ENCODE measurements around the gene CBFA2T3. TPM values are rescaled to one million over a fixed set of nuclear protein-coding genes. Genes with fewer than 3 reads are reported as not detected.

Gene CBFA2T3
- total RNA-seq, 2 donors from 2014 or later: 3.2 to 4.4 TPM

GRCh38 chr16:88962478-88963152 lies 14.4 kb downstream of the CBFA2T3 start:
- ATAC-seq: no peak
- DNase-seq: no peak
- H3K4me1 Mint-ChIP-seq: peaks cover 13% of the 10 kb centered on the region
- no peaks in the 10 kb centered on the region for H3K9me3 ChIP-seq (ENCODE audit: control insufficient read depth, low read length, poor library complexity, severe bottlenecking)
- no peak overlapping the region for H3K4me3 Mint-ChIP-seq
- H3K27me3 Mint-ChIP-seq: peaks cover 46% of the 10 kb centered on the region
- H3K36me3 Mint-ChIP-seq (ENCODE audit: low read depth): peaks cover 9% of the 10 kb centered on the region
- no peak overlapping the region for H3K27ac Mint-ChIP-seq

DNA sequence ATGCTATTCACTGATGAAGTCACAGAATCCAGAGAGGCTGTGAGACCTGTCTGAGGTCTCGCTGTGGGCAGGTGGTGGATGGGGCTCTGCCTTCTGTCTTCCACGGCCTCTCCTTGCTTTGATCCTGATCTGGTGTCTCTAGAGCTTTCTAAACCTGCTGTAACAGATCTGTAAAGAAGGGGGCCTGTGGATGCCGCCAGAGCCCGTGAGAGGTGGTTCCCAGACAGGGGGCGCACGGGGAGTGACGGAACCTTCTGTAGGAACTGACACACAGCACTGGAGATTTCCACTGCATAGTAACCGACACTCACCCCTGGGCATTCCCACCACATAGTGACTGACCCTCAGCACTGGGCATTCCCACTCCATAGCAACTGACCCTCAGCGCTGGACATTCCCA lies 16.0 kb downstream of the CBFA2T3 start:
- ATAC-seq (no peak), DNase-seq (no peak)
- Mint-ChIP-seq H3K27me3 (peaks cover 49% of the 10 kb centered on the region), H3K27ac (no peak overlapping the region), H3K4me1 (peaks cover 14% of the 10 kb centered on the region), H3K4me3 (no peak overlapping the region), H3K36me3 (ENCODE audit: low read depth) (peaks cover 9% of the 10 kb centered on the region)
- H3K9me3 ChIP-seq (ENCODE audit: control insufficient read depth, low read length, poor library complexity, severe bottlenecking): no peaks in the 10 kb centered on the region

DNA sequence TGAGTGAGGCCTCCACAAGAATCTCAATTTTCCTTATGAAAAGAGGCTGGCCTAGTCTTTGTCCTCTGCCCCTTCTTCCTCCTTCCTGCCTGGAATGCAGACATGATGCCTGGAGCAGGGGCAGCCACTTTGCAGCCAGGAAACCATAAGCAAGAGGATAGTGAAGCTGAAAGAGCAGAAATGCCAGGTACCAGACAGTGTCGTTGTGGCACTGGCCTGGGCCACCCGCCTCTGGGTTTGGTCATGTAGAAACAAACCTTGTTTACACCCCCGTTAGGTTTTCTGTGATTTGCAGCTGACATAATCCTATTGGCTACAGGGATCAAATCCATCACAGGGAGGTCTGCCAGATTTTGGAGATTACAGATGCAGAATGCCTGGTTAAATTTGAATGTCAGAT lies 16.5 kb downstream of the CBFA2T3 start:
- Mint-ChIP-seq H3K36me3 (ENCODE audit: low read depth) (peaks cover 9% of the 10 kb centered on the region), H3K4me1 (peaks cover 14% of the 10 kb centered on the region), H3K4me3 (no peak overlapping the region), H3K27me3 (peaks cover 49% of the 10 kb centered on the region), H3K27ac (no peak overlapping the region)
- DNase-seq (no peak), ATAC-seq (no peak)
- no peaks in the 10 kb centered on the region for H3K9me3 ChIP-seq (ENCODE audit: control insufficient read depth, low read length, poor library complexity, severe bottlenecking)

- no peak for ATAC-seq
- H3K4me1 Mint-ChIP-seq: peaks cover 14% of the 10 kb centered on the region
Measured at GRCh38 chr16:88959022-88959421, 18.0 kb downstream of the CBFA2T3 start.

GRCh38 chr16:88957887-88958577 lies 19.0 kb downstream of the CBFA2T3 start:
- Mint-ChIP-seq H3K4me3 (peak overlapping the region; percentile 33), H3K27me3 (peaks cover 40% of the 10 kb centered on the region), H3K4me1 (peaks cover 14% of the 10 kb centered on the region), H3K27ac (peak overlapping the region; percentile 41), H3K36me3 (ENCODE audit: low read depth) (peaks cover 4% of the 10 kb centered on the region)
- DNase-seq (no peak), ATAC-seq (peak; percentile 60)
- H3K9me3 ChIP-seq (ENCODE audit: control insufficient read depth, low read length, poor library complexity, severe bottlenecking): no peaks in the 10 kb centered on the region

More at GRCh38 chr16:88959022-88959421, 18.0 kb downstream of the CBFA2T3 start:
- no peaks in the 10 kb centered on the region for H3K9me3 ChIP-seq (ENCODE audit: control insufficient read depth, low read length, poor library complexity, severe bottlenecking)
- Mint-ChIP-seq H3K27ac (no peak overlapping the region), H3K36me3 (ENCODE audit: low read depth) (peaks cover 4% of the 10 kb centered on the region), H3K27me3 (peaks cover 40% of the 10 kb centered on the region), H3K4me3 (no peak overlapping the region)
- no peak for DNase-seq

GRCh38 chr16:88957433-88957767 lies 19.6 kb downstream of the CBFA2T3 start:
- H3K27me3 Mint-ChIP-seq: peaks cover 37% of the 10 kb centered on the region
- peaks cover 14% of the 10 kb centered on the region for H3K4me1 Mint-ChIP-seq
- no peaks in the 10 kb centered on the region for H3K9me3 ChIP-seq (ENCODE audit: control insufficient read depth, low read length, poor library complexity, severe bottlenecking)
- peaks cover 4% of the 10 kb centered on the region for H3K36me3 Mint-ChIP-seq (ENCODE audit: low read depth)
- H3K27ac Mint-ChIP-seq: peak overlapping the region; percentile 79
- peak overlapping the region; percentile 21 for H3K4me3 Mint-ChIP-seq
- ATAC-seq (no peak), DNase-seq (no peak)

- DNase-seq (no peak), ATAC-seq (no peak)
- H3K4me3 Mint-ChIP-seq: peak overlapping the region; percentile 21
- peaks cover 31% of the 10 kb centered on the region for H3K27me3 Mint-ChIP-seq
- peaks cover 11% of the 10 kb centered on the region for H3K4me1 Mint-ChIP-seq
- peak overlapping the region; percentile 79 for H3K27ac Mint-ChIP-seq
- H3K9me3 ChIP-seq (ENCODE audit: control insufficient read depth, low read length, poor library complexity, severe bottlenecking): no peaks in the 10 kb centered on the region
- H3K36me3 Mint-ChIP-seq (ENCODE audit: low read depth): peaks cover 4% of the 10 kb centered on the region
Measured at GRCh38 chr16:88956546-88957432, 20.2 kb downstream of the CBFA2T3 start.

GRCh38 chr16:88955906-88956305 lies 21.1 kb downstream of the CBFA2T3 start:
- Mint-ChIP-seq H3K27ac (no peak overlapping the region), H3K4me3 (no peak overlapping the region)
- DNase-seq: no peak

GRCh38 chr16:88953003-88953690 lies 23.9 kb downstream of the CBFA2T3 start:
- Mint-ChIP-seq H3K27ac (no peak overlapping the region), H3K4me1 (peaks cover 8% of the 10 kb centered on the region), H3K4me3 (no peak overlapping the region), H3K27me3 (peaks cover 20% of the 10 kb centered on the region), H3K36me3 (ENCODE audit: low read depth) (no peaks in the 10 kb centered on the region)
- no peak for ATAC-seq
- H3K9me3 ChIP-seq (ENCODE audit: control insufficient read depth, low read length, poor library complexity, severe bottlenecking): no peaks in the 10 kb centered on the region
- no peak for DNase-seq

More at GRCh38 chr16:88955906-88956305, 21.1 kb downstream of the CBFA2T3 start:
- Mint-ChIP-seq H3K4me1 (peaks cover 11% of the 10 kb centered on the region), H3K36me3 (ENCODE audit: low read depth) (peaks cover 4% of the 10 kb centered on the region), H3K27me3 (peaks cover 30% of the 10 kb centered on the region)
- H3K9me3 ChIP-seq (ENCODE audit: control insufficient read depth, low read length, poor library complexity, severe bottlenecking): no peaks in the 10 kb centered on the region
- no peak for ATAC-seq

- H3K9me3 ChIP-seq (ENCODE audit: control insufficient read depth, low read length, poor library complexity, severe bottlenecking): no peaks in the 10 kb centered on the region
- Mint-ChIP-seq H3K27ac (no peak overlapping the region), H3K27me3 (peaks cover 9% of the 10 kb centered on the region), H3K4me1 (no peaks in the 10 kb centered on the region), H3K36me3 (ENCODE audit: low read depth) (no peaks in the 10 kb centered on the region), H3K4me3 (no peak overlapping the region)
- ATAC-seq (no peak), DNase-seq (no peak)
Measured at GRCh38 chr16:88951989-88952388, 25.0 kb downstream of the CBFA2T3 start.

- Mint-ChIP-seq H3K36me3 (ENCODE audit: low read depth) (no peaks in the 10 kb centered on the region), H3K4me3 (no peak overlapping the region), H3K27me3 (peaks cover 7% of the 10 kb centered on the region), H3K4me1 (no peaks in the 10 kb centered on the region), H3K27ac (no peak overlapping the region)
- DNase-seq (no peak), ATAC-seq (no peak)
- no peaks in the 10 kb centered on the region for H3K9me3 ChIP-seq (ENCODE audit: control insufficient read depth, low read length, poor library complexity, severe bottlenecking)
Measured at GRCh38 chr16:88951501-88951900, 25.5 kb downstream of the CBFA2T3 start.

DNA sequence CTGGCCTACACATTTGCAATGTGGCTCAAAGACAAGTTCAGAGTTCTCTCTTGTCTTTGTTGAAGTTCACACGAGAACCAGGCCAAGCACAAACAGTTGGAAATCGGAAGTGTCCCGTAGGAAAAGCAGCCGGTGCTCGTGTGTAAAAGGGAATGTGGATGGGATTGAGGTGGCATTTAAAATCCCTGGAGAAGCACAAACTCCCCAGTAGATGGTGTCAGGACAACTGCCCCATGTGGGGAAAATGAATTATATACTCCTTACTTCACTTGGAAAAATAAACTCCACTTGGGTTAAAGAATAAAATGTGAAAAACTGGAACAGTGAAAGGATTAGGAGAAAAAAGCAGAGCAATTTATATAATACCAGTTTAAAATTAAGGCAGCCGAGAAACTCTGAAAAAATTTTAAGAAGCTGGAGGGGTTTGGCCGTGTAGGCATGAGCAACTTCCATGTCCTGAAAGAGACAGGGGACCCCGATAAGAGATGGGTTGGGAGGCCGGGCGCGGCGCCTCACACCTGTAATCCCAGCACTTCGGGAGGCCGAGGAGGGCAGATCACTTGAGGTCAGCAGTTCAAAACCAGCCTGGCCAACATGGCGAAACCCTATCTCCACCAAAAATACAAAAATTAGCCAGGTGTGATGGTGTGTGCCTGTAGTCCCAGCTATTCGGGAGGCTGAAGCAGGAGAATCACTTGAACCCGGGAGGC lies 28.1 kb downstream of the CBFA2T3 start:
- peak overlapping the region; percentile 19 for H3K27ac Mint-ChIP-seq
- ATAC-seq: no peak
- no peak for DNase-seq
- peaks cover 27% of the 10 kb centered on the region for H3K27me3 Mint-ChIP-seq
- no peaks in the 10 kb centered on the region for H3K4me1 Mint-ChIP-seq
- no peak overlapping the region for H3K4me3 Mint-ChIP-seq
- no peaks in the 10 kb centered on the region for H3K36me3 Mint-ChIP-seq (ENCODE audit: low read depth)
- no peaks in the 10 kb centered on the region for H3K9me3 ChIP-seq (ENCODE audit: control insufficient read depth, low read length, poor library complexity, severe bottlenecking)

Data from T-helper 17 cell (primary cell).